HG02870 (cell line): ENCODE results near the gene SAP25.
"Not testable (repeated sequence)": the region's sequence is repeated elsewhere in the genome, so short reads cannot be mapped to it uniquely, and the experiment has no call there.

ENCODE experiments used
- ATAC-seq: cut with Tn5 transposase; IDR thresholded peaks from one replicate; pipeline ENCODE4 v1.9.1; 2021; ENCODE audit warnings: mild to moderate bottlenecking, moderate library complexity; ENCODE audit not compliant: unreplicated experiment

The SAP25 gene

DNA sequence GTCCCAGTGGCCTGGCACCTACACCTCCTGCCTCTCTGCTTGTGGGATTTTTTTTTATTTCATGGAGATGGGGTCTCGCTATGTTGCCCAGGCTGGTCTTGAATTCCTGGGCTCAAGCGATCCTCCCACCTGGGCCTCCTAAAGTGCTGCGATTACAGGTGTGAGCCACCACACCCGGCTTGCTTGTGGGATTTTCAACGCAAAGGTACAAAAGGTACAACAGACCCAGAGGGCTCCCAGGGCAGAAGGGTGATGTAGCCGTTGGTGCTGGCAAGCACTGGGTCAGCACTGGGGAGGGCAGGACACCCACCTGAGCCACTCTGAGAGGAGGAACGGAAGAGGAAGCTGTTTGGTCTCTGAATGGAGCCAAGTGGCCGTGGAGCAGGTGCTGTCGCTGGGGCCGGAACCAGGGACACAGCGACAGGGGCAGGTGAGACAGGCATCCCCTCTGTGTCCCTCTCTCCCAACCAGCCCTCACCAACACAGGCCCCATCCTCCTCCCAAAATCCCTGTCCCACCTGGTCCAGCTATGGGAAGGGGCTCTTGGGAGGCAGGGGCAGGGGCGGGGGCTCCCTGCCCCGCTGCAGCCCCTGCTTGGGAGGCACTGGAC, 2.8 kb upstream of the SAP25 start:
- ATAC-seq = no peak

DNA sequence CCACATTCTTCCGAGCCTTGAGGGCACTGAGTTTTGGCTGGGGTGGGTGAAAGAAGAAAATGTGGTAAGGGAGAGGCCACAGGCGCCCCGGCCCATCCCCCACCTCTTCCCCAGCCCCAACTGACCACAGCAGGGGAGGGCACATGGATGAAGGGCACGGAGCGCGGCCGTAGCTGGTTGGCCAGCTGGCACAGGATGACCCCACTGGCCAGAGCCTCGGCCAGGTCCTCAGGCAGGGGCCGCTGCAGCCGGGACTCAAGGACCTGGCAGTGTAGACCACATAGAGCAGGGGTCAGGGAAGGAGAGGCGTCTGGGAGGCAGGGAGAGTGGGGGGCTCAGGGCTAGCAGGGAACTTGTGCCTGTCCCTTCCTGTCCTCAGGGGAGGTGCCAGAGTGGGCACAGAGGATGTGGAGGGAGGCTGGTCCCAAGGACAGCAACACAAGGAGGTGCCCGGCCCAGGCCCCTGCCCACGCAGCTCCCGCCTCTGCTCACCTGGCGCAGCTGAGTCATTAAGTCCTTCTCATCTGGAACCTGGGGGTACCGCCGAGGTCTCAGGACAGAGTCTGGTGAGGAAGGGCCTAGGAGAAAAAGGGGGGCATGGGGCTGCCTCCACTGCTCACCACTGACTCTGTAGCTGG, 2.2 kb upstream of the SAP25 start:
- no peak for ATAC-seq

DNA sequence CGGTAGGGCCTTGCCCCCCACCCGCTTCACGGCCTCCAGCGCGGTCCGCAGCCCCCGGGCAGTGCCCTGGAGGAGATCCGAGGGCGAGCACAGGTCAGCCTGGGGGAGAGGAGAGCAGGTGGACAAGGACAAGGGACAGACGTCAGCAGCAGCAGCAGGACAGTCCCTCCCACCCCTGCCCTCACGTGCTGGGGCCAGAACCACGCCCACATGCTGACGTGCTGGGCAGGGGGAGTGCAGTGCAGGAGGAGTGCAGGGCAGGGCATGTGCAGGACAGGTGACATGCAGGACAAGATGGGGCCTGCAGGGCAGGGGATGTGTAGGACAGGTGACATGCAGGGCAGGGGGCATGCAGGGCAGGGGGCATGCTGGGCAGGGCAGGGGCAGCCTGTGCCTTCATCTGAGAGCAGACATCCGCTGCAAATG, 1.5 kb upstream of the SAP25 start:
- ATAC-seq = no peak

DNA sequence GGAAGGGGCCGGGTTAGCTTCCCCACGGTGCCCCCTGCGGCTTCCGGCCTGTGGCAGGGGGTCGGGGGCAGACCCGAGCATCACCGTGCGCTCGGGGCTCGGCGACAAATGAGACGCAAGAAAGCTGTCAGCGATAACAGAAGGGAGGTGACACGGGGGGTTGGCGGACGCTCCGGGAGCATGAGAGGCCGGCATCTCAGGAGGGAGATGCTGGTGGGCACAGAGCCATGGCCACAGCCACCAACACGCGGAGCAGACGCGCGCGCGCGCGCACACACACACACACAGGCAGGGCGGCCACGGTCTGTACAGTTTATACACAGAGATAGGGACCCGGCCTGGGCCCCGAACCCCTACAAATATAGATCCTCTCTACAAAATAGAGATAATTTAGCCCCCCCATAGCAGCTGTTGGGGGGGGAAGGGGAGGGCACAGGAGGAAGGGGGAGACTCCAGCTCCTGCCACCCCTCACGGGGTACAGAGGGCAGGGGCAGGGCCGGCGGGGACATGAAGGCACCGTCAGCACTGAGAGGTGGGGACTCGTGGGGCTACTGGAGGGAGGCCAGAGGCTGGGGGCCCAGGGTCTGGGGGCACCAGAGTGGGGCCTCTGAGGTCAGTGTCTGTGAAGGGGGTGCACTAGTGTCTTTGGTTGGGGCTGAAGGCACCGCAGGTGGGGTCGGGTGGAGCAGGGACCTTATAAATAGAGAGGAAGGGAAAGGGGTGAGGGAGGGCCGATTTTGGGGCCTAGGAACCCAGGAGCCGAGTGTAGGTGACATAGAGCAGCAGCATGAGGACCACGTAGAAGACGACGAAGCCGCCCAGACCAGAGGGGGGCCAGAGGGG, 884 bp upstream of the SAP25 start:
- no peak for ATAC-seq

DNA sequence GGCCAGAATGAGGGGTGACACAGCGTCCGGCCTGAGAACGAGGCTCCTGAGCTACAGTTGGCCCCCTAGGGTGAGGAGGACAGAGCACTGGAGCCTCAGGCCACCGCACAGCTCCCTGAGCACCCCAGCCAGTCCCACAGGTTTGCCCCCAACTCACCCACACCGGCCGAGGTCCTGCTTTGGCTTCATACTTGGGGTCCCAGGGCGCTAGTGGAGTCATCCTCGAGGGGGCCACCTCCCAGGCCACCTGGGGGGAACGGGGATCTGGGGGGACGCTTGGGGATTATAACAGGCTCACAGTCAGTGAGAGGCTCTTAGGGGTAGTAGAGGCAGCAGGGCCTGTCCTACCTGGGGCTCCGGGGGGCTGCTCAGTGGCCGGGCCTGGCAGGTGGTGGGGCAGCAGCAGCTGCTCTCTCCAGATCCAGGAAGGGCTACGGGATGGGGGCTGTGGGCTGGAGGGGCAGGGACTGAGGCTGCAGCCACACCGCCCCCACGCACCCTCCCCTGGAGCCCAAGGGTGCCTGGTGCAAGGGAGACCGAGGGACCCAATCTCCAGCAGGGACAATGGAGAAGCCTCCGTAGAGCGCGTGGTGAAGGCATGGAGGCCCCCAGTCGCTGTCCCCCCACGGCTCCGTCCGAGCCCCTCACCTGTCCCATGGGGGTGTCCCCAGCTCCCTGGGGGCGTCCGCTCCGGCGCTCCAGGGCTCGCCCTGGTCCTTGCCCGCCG, 588 bp downstream of the SAP25 start:
- no peak for ATAC-seq

GRCh38 chr7:100572281-100572948, 1.3 kb downstream of the SAP25 start:
- no peak for ATAC-seq

GRCh38 chr7:100571829-100572116, 1.9 kb downstream of the SAP25 start:
- ATAC-seq = no peak

DNA sequence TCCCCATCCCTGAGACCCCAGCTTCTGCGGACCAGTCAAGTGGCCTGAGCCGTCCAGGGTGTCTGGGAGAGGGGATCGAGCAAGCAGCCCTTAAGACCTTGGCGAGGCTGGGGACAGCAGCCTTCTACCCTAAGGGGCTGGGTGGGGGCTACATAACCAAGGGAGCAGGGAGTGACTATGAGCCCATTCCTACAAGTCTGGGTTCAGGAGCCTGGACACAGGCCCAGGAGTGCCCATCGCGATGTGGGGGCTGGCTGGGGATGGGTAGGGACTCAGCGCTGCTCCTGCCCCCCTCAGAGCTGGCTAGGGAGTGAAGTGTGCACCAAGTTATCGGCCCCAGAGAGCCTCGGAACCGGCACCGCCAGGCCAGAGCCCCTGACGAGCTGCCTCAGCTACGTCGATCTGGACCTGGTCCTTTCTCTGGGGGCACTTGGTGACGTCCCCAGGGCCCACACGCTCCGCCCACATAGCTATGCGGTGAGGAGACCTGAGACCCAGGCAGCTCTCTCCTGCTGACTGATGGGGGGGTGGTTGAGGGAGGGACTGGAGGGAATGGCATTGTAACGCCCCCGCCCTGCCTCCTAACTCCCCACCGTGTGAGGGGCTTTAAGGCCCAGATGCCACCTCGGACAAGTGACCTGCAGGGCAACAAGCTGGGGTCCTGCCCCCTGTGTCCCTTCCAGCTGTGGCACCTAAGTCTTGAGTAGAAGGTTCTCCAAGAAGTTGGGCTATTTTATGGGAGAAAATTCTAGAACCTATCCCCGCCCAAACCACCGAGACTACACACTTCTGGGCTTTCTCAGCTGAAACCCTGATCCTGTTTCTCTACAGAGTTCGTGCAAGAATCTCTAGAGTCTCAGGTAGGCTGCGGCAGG, 2.5 kb downstream of the SAP25 start:
- ATAC-seq = no peak

GRCh38 chr7:100568896-100569844, 4.5 kb downstream of the SAP25 start:
- no peak for ATAC-seq

DNA sequence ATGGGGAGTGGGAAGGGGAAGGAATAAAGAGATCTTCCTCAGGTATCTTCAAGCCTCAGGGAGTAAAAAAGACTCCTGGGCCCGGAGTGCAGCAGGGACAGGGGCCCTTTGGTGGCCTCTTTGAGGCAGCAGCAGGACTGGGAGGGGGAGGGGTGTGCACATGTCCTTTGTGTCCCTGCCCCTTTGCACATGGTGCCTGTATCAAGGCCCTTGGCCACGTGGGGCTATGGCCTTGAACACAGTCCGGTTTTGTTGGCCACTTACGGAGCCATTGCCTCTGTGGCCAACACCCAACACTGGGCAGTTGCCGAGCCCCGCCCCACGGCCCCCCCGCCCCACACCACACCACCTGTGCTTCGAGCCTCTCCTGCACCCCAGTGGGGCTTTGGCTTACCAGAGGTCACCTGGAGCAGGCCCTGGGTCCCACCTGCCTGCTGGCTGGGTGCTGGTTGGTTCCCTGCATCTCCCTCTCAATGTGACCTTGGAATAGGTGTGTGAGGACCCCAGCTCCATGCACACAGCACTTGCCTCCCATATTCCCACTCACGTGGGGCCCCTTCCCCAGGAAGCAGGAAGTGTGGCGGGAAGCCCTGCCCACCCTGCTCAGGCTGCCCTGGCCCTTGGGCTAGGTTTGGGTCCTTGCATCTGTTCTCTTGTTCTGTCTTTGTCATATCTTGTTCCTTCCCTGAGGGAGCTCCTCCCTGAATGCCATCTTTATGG, 5.4 kb downstream of the SAP25 start:
- no peak for ATAC-seq

GRCh38 chr7:100567751-100568175, 5.9 kb downstream of the SAP25 start:
- no peak for ATAC-seq

DNA sequence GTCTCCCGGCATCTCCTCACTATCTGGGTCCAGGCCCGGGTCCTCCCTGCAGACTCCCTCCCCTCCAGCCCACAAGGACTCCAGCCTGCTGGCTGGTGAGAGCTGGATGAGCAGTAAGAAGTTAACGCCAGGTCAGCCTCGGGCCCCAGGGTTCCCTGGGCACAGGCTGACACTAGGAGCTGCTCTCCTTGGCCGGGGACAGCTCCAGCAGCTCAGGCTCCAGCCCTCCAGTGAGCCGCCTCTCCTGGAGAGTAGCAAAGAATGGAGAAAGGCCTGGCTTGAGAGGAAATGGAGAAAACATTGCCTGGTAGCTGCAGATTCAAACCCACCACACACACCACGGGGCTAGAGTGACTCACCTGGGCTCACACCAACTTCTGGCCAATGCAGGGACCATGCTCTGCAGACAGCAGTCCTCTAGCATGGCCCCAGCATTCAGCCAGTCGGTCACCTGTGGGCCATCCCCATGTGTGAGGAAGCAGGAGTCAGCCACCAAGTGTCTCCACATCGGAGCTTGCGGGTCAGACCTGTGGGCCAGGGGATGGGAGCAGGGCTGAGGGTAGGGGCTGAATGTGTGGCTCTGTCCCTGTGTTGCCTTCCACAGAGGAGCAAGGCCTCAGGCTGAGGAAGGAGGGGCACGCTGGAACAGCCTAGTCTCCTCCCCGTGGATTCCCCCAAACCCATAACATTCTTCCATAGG, 6.5 kb downstream of the SAP25 start:
- no peak for ATAC-seq

DNA sequence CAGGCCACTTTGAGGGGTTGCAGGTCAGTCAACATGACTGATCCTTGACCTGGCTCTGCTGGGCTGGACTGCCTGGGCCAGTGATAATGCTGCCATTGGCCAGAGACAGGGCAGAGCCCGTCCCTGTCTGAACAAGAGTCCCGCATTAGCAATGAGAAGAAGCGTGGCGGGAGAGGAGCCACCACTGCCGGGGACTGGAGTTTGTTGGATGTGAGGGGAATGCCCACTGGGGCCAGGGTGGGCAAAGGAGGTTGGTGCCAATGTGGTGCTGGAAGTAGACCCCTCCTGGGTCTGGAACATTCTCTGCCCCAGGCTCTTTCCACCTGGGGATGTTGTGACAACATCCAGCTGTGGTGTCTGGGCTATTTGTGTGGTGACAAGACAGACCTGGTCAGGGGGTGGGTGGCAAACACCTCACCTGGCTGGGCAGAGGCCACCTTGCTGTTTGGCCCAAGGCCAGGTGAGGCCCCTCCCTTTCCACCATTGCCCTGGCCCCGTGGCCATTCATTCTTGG, 7.6 kb downstream of the SAP25 start:
- no peak for ATAC-seq

GRCh38 chr7:100565133-100565571, 8.5 kb downstream of the SAP25 start:
- no peak for ATAC-seq

DNA sequence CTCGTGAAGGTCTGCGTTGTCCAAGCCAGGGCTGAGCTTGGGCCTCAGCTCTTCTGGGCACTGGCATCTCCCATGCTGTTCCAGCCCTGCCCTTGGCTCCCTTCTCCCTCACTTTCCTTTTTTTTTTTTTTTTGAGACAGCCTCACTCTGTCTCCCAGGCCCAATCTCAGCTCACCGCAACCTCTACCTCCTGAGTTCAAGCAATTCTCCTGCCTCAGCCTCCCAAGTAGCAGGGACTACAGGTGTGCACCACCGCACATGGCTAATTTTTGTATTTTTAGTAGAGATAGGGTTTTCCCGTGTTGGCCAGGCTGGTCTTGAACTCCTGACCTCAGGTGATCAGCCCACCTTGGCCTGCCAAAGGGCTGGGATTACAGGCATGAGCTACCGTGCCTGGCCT, 9.3 kb downstream of the SAP25 start:
- ATAC-seq = not testable (repeated sequence)

GRCh38 chr7:100563809-100564400, 9.8 kb downstream of the SAP25 start:
- ATAC-seq = no peak

DNA sequence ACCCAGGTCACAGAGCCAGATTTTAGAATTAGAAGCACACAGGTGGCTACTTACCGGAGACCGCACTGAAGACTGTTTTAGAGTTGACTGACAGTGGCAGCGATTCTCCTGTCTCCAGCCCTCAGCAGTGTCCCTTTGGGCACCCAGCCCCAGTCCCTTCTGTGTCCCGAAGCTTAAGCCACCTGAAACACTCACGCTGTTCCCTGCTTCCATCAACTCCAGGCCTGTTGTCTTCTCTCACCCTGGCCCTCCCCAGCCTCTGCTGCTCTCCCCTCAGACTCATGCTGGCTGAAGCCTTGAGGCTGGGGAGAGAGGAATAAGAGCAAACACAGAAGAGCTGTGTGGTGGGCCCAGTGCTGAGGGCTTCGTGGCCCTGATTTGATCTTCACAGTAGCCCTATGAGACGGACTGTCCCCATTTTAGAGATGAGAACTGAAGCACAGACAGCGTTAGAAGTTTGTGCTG, 10.6 kb downstream of the SAP25 start:
- no peak for ATAC-seq
